ENCODE measurements around the gene DNLZ. TPM values are rescaled to one million over a fixed set of nuclear protein-coding genes. Genes with fewer than 3 reads are reported as not detected.

Gene DNLZ
- total RNA-seq, result 10 to 100 TPM in 3 of 4 donors, 1 to 10 TPM in 1; 6.8 to 29.4 (median 27.3) TPM

DNA sequence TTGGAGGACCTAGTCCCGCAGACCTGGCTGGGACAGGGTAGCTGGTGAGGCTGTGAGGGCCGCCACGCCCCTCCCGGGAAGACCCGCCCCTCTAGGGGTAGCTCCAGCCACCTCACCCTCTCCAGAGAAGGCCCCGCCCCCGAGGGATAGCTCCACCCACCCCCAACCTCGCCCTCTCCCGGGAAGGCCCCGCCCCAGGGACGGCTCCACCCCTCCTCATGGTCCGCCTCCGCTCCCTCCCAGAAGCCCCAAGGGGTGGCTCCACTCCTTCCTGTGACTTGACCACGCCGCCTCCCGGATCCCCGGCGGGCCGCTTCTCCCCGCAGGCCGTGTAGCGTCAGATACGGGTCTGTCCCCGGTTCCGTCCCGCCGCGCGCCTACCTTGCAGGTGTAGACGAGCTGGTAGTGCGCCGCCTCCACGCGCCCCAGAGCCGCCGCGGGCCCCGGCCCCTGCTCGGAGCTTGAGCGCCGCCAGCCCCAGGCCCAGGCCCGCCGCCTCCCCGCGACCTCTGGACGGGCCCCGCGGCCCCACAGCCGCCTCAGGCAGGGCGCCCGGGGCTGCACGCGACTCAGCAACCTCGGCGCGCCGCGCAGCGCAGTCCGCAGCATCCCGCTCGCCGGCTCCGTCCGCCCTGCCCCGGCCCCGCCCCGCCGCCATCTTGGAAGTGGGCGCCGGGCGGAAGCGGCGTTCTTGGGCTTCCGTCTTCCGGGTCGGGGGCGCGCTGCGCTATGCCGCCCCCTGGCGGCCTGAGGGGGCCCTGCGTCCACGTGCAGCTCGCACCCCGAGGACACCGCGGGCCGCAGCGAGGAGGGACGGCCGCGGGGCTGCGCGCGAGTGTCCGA lies at the start of gene DNLZ:
Gene DNLZ (minus strand): TSS at position 639 of the 843 bp plus-strand sequence. CDS start 30 bp downstream, at position 609.
- Histone ChIP-seq H3K4me3 (peak within 1 kb of the TSS; percentile 76 to 95), H3K36me3 (no peaks in the 10 kb centered on the region), H3K27me3 (no peaks in the 10 kb centered on the region), H3K4me1 (no peaks in the 10 kb centered on the region), H3K27ac (peak within 1 kb of the TSS; percentile 85 to 94), H3K9me3 (no peaks in the 10 kb centered on the region)
- peak in 1 of 2 donors; percentile 81 for TF ChIP-seq POLR2A (IDR thresholded peaks at IDR 0.05)
- TF ChIP-seq, protein P1, sequence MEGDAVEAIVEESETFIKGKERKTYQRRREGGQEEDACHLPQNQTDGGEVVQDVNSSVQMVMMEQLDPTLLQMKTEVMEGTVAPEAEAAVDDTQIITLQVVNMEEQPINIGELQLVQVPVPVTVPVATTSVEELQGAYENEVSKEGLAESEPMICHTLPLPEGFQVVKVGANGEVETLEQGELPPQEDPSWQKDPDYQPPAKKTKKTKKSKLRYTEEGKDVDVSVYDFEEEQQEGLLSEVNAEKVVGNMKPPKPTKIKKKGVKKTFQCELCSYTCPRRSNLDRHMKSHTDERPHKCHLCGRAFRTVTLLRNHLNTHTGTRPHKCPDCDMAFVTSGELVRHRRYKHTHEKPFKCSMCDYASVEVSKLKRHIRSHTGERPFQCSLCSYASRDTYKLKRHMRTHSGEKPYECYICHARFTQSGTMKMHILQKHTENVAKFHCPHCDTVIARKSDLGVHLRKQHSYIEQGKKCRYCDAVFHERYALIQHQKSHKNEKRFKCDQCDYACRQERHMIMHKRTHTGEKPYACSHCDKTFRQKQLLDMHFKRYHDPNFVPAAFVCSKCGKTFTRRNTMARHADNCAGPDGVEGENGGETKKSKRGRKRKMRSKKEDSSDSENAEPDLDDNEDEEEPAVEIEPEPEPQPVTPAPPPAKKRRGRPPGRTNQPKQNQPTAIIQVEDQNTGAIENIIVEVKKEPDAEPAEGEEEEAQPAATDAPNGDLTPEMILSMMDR (IDR thresholded peaks at IDR 0.05), result peak; percentile 89 to 99 (median 99)
- peak; percentile 98 for DNase-seq
- intact Hi-C loops (cut with DNase I; ENCODE audit: low total_unique reads), result no loop called here

DNA sequence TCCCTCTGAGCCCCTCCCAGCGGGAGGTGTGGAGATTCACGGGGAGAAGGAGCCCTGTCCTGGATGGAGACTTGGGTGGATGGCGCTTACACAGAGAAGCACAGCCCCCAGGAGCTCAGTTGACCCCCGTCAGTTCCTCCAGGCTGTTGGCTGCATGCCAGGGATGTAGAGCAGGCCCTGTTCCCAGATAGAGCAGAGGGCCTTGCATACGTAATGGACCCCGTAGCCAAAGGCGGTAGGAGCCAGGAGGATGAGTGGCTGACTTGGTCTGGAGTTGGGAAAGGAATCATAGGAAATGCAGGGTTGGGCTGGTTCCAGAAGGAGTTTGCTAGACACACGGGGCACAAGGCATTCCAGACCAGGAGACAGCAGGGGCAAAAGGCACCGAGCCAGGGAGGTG lies 49.4 kb upstream of the DNLZ start:
- intact Hi-C loops (cut with DNase I; ENCODE audit: low total_unique reads), result no loop called here
- no peak for DNase-seq
- Histone ChIP-seq H3K36me3 (no peaks in the 10 kb centered on the region), H3K27me3 (no peaks in the 10 kb centered on the region), H3K4me1 (peaks cover 0 to 8% of the 10 kb centered on the region in 2 donors), H3K27ac (no peak overlapping the region), H3K9me3 (no peaks in the 10 kb centered on the region), H3K4me3 (no peak overlapping the region)
- no peak for TF ChIP-seq POLR2A (IDR thresholded peaks at IDR 0.05)

DNA sequence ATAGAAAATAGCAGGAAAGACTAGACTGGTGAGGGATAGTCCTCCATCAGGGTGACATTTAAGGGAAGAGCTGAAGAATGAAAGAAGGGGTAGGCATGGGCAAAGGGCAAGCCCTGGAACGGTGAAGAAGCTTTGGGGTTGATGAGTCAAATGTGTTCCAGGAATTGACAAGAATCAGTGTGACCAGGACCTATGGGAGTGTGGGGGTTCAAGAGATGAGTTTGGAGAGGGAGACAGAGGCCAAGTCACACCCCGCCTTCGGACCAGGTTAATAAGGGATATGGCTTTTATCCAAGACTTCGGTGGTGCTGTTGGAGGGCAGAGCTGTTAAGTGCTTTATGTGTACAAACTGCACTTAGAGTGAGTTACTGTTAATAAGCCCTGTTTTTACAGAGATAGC lies 47.8 kb upstream of the DNLZ start:
- Histone ChIP-seq H3K4me3 (peak overlapping the region; percentile 70 to 94), H3K27me3 (no peaks in the 10 kb centered on the region), H3K9me3 (no peaks in the 10 kb centered on the region), H3K27ac (no peak overlapping the region), H3K36me3 (no peaks in the 10 kb centered on the region), H3K4me1 (peaks cover 0 to 8% of the 10 kb centered on the region in 2 donors)
- no peak for DNase-seq
- no peak for TF ChIP-seq POLR2A (IDR thresholded peaks at IDR 0.05)
- TF ChIP-seq, protein P1 (IDR thresholded peaks at IDR 0.05), result no peak
- intact Hi-C loops (cut with DNase I; ENCODE audit: low total_unique reads), result no loop called here

DNA sequence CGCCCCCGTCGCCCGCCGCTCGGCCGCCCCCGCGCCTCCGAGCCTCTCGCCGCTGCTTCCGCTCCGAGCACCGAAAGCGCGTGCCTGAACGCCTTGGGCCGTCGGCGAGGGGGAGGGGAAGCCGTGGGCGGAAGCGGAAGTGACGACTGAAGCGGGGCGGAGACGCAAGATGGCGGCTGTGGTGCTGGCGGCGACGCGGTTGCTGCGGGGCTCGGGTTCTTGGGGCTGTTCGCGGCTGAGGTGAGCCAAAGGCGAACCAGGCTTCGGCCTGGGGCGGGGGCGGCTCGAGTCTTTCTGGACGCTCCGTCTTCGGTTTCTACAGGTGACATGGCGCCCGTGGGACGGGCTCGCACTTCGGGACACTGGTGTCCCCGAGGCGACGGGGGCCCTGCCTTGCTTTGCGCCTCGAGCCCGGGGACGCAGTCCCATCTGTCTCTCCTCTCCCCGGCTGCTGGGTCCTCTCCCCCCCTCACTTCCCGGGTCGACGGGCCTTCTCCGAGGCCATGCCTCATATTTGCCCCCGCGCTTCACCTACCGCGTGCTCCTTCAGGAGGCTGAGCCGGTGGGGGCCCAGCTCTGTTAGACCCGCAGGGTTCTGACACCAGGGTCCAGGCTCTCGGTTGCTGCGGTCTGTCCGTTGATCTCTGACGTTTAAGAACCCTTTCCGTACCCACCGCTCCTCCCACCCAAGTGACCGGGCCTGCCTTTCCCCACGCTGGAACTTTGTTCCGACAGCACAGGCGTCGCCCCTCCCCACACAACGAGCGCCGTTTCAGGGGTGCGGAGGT lies 47.1 kb upstream of the DNLZ start, which contains the start of the genes ENTR1 and PMPCA:
Gene ENTR1 (minus strand): TSS at position 115 of the 788 bp plus-strand sequence. CDS start 217 bp downstream, outside the sequence.
Gene PMPCA (plus strand): TSS at position 159 of the 788 bp plus-strand sequence. CDS start 11 bp downstream, at position 170.
- intact Hi-C loops (cut with DNase I; ENCODE audit: low total_unique reads), result no loop called here
- Histone ChIP-seq H3K4me3 (peak within 1 kb of the TSS; percentile 70 to 94), H3K4me1 (peaks cover 0 to 8% of the 10 kb centered on the region in 2 donors), H3K27ac (peak within 1 kb of the TSS; percentile 78 to 80), H3K36me3 (no peaks in the 10 kb centered on the region), H3K27me3 (no peaks in the 10 kb centered on the region), H3K9me3 (no peaks in the 10 kb centered on the region)
- peak; percentile 91 to 93 for DNase-seq
- peak; percentile 72 to 92 for TF ChIP-seq POLR2A (IDR thresholded peaks at IDR 0.05)
- TF ChIP-seq, protein P1 (IDR thresholded peaks at IDR 0.05), result peak in 1 of 4 experiments; percentile 41

DNA sequence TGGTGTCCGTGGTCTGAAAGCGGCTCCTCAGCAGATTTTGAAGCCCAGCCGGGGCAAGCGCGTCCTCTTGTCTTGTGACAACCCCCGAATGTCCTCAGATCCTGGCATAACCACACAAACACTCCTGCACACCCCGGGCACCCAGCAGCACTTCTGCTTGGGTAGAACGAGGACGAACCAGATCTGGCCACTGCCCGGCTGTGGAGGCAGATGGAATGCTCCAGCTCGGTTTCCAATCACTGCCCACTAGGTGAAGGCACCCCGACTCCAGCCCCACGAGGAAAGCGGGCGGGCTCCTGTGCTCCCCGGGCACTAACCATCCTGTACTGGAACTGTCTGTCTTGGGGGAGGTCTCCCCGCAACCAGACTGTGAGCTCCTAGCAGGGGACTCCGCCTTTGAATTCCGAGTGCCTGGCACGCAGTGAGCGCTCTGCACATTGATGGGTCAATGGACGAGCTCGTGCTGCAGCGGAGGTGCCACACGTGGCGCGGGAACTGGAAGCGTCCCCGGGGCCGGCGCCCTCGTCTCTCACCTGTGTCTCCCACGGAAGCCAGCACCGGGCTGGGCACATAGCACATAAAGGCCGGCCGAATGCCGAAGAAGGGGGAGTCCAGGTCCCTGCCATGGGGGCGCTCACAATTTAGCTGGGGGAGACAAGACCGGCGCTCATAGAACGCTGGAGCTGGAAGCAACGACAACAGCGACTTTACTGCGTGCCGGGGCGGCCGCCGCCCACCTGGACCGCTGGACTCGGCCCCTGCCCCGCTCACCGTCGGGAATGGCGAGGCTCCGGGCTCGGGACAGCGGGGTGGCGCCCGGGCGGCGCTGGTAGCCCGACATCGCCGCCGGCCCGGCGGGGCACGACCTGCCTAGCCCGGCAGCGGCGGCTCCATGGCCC lies 46.3 kb upstream of the DNLZ start:
- no peaks in the 10 kb centered on the region for H3K9me3 ChIP-seq
- peak overlapping the region; percentile 78 to 80 for H3K27ac ChIP-seq
- H3K4me3 ChIP-seq, result peak overlapping the region; percentile 70 to 94
- intact Hi-C loops (cut with DNase I; ENCODE audit: low total_unique reads), result no loop called here
- H3K4me1 ChIP-seq, result peaks cover 0 to 8% of the 10 kb centered on the region in 2 donors
- TF ChIP-seq, protein P1 (IDR thresholded peaks at IDR 0.05), result no peak
- TF ChIP-seq POLR2A (IDR thresholded peaks at IDR 0.05), result no peak
- no peak for DNase-seq
- no peaks in the 10 kb centered on the region for H3K36me3 ChIP-seq
- no peaks in the 10 kb centered on the region for H3K27me3 ChIP-seq
